HG02970 (cell line): Measurements from ENCODE around the gene SAMD3.
"Not testable (repeated sequence)": the region's sequence is repeated elsewhere in the genome, so short reads cannot be mapped to it uniquely, and the experiment has no call there.

Experiments
- ATAC-seq: cut with Tn5 transposase; IDR thresholded peaks from one replicate; pipeline ENCODE4 v1.9.1; 2021; ENCODE audit warnings: mild to moderate bottlenecking, moderate library complexity, moderate number of reproducible peaks; ENCODE audit not compliant: unreplicated experiment, low FRiP score

SAMD3 gene

DNA sequence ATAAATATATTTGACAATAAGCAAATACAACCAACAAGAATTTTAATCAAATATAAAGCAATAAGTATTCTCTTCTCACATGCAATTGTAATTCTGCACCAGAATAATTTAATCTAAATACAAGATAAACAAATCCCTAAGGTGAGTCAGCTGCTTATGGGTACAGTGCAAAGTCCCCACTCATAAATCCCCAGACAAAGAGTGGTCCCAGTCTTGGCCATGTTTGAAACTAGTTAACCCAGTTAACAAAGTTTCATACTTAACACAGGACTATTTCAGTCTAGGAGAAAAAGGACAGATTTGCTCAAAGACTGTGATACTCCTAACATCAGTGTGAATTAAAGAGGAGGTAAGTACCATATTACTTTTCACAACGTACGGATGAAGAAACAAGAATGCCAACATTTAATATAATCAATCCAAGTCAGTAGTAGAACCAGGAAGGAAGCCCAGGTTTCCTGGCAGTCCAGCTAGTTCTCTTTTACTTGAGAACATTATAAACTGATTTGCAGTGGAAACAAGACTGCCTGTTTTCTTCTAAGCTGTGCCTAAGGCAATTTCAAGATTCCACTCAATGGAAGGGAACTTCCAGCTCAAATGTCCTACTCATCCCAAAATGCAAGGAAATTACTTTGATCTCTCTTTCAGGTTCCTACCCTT, 10.4 kb downstream of the SAMD3 start:
- ATAC-seq: no peak

DNA sequence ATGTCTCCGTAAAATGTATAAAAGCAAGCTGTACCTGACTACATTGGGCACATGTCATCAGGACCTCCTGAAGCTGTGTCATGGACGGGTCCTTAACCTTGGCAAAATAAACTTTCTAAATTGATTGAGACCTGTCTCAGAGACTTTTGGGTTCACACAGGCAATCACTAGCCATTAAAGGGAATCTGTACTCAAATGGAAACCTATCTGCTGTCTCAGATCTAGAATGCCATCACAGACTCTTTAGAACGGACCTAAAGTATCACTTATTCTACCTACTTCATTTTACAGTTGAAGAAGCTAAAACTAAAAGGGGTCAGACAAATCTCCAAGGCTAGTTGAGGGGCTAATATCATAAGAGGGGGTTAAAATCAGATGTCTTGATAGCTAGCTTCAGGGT, 11.1 kb downstream of the SAMD3 start:
- ATAC-seq: no peak

DNA sequence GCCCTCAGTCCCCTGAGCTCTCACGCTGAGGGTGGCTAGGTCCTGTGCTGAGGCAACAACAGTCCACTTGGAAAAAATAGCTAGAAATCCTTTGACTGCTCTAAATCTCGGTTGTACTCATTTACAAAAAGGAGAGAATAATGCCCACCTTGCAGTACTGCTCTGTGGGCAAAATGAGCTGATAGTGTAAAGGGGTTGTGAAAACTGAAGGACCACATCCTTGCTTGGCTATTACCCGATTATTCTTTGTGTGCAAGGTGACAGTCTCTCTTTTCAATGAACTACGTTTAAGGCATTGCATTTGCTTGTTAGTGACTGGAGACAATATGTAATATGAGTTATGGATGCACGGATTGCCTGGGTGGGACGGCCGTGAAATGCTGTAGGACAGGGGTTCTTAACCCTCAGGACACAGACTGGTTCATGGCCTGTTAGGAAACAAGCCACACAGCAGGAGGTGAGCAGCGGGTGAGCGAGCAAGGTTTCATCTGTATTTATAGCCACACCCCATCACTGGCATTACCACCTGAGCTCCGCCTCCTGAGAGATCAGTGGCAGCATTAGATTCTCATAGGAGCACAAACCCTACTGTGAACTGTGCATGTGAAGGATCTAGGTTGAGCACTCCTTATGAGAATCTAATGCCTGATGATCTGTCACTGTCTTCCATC, 14.6 kb downstream of the SAMD3 start:
- ATAC-seq: no peak

DNA sequence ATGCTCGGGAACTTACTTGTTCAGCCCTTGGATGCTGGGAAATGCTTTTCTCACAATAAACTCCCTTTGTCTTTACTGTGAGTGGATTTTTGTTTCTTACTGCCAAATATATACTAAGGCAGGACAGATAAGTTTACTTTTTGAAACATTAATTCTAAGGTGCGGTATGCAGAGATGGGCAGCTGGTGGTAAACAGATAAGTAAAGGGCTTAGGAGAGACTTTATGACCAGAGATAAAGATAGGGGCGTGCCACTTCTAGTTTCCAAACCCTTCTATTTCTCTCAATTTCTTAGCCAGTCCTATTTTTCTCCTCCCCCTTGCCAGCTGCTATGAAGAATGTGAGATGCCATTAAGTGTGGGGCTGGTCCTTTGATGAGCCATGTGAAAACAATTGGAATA, 16.3 kb downstream of the SAMD3 start:
- no peak for ATAC-seq

DNA sequence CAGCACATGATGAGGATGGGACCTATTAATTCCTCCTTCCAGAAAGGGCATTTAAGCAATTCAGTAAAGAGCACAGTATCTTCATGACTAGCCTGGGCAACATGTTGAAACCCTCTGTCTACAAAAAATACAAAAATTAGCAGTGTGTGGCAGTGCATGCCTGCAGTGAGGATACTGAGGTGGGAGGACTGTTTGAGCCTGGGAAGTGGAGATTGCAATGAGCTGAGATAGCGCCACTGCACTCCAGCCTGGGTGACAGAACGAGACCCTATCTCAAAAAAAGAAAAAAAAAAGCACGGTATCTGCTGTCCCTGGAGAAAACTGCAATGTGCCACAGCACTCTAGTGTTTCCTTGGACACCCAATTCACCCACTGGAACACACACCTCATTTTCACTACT, 18.4 kb downstream of the SAMD3 start:
- ATAC-seq: no peak

DNA sequence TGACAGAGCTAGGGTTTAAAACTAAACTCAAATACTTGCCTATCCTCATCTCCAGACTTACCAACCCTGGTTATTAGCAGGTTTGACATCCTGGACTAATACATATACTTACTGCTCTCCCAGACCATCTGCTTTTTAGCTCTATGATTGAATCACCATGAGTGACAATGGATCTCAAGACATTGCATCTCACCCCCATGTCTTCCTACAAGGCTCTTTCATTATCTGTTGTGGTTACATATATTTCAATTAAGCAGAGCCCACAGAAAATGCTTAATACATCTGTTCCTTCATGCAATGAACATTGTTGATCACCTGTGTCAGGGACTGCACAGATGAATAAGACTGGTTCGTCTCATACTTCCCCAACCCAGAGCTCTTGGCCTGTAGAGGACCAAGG, 19.4 kb downstream of the SAMD3 start:
- no peak for ATAC-seq

DNA sequence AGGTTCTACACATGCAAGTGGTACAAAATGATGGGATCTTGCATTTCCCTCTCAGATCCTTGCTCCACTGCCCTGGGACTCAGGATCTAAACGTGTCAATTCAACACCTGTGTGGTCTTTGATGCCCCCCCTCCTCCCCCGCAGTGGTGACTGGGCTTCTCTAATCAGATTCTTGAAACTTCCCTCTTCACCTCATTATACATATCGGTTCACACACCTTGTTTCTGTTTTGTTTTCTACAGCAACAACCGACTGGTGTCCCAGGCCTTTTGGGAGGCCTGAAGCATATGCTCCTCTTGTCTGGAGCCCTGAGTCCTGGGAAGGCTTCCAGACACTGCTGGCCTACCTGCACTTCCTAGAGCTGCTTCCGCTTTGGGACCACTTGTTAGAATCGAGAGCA, 20.0 kb downstream of the SAMD3 start:
- no peak for ATAC-seq

DNA sequence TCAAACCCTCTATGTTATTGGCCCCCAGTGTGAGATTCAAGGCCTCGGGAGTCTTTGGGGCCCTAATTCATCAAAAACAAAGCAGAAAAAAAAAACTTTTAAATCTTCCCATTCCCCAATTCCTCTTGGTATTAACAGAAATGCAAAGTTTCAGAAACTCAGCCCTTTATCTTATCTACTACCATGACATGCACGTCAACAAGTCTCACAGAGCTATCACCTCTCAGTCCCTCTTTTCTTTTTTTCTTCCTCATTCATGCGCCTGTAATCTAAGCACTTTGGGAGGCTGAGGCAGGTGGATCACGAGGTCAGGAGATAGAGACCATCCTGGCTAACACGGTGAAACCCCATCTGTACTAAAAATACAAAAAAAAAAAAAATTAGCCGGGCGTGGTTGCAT, 22.7 kb downstream of the SAMD3 start:
- no peak for ATAC-seq

DNA sequence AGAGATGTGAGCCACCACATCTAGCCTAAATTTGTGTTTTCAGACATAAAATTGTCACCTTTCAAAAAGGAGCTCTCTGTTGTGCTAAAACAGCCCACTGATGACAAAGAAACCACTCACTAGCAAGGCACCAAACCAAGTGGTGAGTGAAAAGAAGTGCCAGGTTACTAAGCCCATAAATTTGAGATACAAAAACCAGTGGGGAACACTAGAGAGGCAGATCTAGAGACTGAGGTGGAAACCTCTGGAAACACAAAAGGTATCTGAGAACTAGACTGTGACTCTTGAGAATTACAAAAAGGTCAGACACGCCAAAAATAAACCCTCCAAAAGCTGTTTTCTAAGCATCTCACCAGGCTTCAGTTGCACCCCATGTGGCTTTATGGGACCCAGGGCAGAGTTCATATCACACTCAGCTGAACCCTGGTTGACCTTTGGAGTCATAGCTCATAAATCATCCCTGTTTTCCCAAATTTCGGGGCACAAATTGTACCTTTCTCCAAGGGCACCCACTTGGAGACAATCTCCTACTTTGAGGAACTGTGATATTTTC, 24.2 kb downstream of the SAMD3 start:
- ATAC-seq: no peak

DNA sequence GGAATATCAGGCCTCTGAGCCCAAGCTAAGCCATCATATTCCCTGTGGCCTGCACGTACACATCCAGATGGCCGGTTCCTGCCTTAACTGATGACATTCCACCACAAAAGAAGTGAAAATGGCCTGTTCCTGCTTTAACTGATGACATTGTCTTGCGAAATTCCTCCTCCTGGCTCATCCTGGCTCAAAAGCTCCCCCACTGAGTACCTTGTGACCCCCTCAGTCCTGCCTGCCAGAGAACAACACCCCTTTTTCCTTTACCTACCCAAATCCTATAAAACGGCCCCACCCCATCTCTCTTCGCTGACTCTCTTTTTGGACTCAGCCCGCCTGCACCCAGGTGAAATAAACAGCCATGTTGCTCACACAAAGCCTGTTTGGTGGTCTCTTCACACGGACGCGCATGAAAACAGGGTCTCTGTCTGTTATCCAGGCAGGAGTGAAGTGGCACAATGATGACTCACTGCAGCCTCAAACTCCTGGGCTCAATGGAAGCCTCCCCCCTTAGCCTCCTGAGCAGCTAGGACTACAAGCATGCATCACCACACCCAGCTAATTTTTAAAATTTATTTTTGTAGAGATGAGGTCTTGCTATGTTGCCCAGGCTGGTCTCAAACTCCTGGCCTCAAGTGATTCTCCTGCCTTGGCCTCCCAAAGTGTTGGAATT, 24.8 kb downstream of the SAMD3 start:
- not testable (repeated sequence) for ATAC-seq

DNA sequence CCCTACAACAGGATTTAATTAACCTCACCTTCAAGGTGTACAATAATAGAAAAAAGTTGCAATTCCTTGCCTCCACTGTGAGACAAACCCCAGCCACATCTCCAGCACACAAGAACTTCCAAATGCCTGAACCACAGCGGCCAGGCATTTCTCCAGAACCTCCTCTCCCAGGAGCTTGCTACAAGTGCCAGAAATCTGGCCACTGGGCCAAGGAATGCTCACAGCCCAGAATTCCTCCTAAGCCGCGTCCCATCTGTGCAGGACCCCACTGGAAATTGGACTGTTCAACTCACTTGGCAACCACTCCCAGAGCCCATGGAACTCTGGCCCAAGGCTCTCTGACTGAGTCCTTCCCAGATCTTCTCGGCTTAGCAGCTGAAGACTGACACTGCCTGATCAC, 28.3 kb downstream of the SAMD3 start:
- ATAC-seq: not testable (repeated sequence)

DNA sequence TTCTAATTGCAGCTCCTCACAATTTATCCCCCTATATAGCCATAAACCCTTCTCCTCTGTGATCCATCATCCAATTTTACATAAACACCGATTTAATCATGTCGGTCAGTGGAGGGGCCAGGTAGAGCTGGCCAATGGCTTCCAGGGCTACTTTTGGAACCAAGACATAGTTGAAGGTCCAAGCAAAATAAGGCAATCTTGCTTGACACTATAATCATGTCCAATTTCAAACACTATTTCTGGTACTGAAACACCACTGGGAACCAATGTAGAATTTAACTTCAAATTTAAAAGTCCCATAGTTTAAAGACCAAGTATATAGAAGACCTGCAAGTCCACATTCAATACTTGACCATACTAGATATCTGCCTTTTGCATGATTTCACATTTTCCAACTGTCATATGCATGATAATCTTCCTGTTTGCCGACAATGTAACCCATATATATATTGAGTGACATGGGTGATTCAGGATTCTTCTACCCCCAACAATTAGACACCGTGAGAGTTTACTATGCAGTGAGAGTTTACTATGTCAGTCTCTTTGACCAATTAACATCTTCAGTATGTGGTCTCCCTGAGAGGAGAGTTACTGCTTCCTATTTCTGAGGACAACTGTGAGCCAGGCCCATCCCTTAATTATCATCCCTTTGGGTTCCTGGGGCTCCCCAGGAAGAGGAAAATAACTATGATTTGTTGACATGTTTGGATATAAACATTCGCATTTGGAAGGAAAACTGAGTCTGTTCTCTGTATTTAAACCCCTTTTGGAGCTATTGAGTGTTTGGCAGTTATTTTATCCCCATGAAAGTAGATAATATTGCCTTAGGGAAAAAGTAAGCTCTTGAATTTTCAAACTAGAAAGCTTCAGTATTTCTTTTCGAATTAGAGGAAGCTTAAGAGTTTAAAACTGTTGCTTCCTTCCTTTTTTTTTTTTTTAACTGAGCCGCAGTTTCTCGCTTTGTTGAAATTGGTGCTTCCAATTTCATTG, 31.8 kb downstream of the SAMD3 start:
- no peak for ATAC-seq

DNA sequence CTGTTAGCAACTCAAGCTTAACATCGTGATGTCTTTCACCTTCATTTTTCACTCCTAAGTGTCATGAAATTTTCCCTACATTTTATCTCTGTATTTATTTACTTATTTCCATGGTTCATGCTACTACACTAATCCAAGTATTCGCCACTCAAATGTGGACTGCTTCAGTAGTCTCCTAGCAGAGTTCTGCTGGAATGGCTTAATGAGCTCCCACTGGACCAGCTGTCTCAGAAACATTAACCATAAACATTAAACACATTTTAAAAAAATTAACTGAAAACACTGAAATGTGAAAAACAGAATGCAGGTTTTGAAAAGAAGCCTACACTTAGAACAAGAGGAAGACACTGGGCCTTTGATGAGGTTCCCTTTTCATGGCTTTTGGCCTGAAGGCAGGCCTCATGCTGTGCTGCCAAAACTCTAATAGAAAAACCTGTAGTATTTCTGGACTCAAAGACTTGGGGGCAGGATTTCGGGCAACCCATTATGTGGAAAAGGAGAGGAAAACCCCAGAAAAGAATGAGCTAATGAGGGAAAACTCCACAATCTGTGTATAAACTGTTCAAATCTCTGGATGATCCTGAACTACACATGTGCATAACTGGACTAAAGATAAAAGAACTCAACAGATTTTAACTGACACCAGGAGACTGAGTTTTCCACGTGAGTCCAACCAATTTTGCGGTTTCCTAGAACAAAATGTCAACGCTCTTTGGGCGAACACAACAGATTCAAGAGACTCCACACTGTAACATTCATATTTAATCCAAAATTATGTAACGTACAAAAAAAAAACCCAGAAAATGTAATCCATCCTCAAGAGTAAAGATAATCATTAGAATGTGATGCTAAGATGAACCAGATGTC, 33.0 kb downstream of the SAMD3 start:
- ATAC-seq: no peak

DNA sequence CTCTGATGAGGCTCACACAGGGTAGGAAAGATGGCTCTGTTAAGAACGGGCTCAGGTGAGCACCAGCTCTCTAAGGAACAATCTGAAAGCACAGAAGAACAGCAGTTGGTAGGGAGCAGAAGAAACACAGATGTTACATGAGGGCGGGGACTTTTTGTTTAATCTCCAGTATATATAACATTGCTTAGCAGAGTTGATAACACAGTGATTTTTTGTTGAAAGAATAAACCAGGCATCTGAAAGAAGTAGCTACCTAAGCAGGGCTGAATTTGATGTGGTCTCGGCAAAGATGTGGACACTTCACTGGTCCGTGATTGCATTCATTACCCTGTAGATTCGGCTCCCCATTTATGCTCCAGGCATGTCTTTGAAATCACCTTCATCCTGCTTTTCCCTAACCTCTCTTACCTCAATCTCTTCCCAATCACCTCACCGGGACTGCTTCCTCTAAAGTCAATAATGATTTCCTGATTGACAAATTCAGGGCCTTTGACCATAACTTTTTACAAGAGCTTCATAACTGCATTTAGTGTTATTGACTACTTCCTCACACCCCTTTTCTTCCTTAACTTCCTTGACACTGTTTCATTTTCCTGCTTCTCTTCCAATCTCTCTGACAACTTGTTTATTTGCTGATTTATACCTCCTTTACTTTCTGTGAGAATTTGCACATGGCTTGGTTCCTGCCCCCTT, 34.4 kb downstream of the SAMD3 start:
- no peak for ATAC-seq

DNA sequence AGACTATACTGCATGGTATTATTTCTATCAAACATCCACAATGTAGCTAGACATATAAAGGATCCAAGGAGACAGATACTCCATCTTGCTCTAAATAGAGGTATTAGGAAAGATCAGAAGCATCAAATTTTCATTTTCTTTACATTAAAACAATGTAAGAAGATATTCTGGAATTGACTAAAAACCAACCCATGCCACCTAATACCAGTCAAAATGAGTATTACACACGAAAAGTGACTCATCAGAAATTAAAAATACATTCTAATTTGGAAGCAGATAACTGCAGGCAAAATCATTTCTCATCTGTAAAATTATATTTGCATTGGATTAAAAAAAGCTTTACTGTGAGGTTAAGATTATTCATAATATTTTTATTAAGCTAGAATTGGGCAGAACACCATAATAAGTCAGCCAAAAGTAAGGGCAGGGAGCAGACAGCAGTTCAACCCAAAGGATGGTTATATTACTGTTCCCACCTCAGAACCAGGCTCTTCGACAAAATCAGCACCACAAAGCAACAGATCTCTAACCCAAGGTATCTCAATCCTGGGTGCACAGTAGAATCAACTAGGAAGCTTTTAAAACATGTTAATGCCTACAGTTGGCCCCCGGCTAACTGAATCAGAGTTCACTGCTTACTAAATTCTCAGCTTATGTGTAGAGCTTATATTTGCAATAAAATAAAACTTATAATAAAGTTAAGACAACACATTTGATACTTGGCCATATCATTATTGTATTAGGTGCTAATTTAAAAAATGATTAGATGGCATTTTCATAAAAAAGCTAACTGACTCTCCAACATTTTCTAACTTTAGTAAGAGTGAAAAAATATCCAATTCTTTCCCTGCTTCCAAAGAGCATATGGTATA, 35.2 kb downstream of the SAMD3 start:
- no peak for ATAC-seq

DNA sequence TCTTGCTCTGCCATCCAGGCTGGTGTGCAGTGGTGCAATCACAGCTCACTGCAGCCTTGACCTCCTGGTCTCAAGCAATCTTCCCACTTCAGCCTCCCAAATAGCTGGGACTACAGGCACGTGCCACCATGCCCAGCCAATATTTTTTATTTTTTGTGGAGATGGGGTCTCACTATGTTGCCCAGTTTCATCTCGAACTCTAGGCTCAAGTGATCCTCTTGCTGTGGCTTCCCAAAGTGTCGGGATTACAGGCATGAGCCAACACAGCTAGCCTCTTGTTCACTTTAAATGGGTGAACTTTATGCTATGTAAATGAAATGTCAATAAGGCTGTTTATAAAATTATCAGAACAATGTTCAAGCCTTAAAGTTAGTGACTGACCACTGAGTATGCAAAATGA, 37.1 kb downstream of the SAMD3 start:
- no peak for ATAC-seq

DNA sequence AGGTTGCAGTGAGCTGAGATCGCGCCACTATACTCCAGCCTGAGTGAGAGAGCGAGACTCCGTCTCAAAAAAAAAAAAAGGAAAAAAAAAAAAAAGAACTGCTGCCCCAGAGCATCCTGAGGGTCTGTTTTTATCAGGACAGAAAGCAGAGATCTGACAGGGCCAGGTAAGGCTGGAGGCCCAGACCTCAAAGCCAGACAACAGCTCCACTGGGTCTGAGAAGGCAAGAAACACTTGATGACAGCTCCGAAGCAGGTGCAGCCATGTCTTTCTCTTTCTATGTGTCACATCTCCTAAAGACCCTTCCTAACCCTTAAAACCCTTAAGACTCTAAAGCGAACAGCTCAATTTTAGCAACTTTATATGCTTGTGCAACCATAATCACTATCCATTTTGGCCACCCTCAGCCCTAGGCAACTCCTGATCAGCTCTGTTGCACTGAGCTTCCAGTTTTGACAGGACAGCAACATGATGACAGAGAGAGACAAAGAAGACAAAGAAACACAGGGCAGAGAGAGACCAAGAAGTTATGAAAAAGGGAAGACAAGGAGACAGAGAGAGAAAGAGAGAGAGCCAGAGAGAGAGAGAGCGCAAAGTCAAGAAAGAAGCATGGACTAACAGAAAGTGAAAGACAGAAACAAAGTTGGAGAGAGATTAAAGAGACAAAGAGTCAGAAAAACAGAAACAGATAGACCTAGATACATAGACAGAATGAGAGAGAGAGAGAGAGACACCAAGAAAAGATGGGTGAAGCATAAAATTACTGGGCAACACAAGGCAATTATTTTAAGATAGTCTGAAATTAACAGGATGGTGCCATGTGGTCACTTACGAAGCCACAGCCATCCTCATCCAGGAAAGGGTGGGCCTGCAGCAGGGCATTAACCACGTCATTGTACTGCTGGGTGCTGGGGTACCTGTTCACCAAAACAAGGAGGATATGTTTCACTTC, 39.2 kb downstream of the SAMD3 start:
- ATAC-seq: no peak
